ENCODE measurements around the gene ANKRD65.

The ANKRD65 gene

DNA sequence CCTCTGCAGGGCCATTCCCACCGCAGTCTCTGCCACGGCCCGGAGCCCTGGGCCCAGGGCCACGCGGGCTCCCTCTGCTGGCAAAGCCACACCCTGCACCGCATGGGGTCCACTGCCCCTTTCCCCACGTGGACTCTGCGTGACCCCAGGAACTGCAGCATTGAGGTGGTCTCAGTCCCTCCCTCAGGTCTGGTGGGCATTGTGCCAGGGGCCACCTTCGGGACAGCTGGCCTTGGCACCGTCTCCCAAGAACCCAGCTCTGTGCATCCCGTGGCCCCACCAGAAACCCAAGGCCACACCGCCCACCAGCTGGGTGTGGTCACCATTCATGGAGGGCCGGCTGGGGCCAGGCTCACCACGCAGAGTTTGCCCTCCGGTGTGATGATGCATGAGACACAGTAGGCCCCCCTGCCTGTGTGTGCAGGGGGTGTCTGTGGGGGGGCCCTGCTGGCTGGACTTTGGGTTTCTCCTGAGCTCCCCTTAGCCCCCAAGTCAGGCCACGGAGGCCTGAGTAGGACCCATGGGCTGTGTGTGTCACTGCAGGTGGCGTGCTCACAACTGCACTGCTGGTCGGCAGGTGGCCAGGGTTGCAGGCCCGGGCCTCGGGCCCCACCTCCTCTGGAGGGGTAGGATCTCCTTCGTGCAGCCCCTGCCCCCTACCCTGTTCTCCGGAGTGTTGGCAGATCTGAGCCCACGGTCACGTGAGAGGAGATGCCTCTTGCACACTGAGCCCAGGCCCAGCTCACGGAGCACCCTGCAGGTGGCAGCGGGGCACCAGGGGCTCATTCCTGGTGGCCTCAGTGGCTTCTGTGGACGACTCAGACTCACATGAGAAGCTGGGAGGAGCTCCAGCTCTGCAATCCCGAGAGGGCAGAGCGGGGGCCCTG lies 20.2 kb upstream of the ANKRD65 start:
- peak; percentile 55 for DNase-seq

GRCh38 chr1:1440262-1441001 lies 19.4 kb upstream of the ANKRD65 start:
- DNase-seq, result no peak

- no peak for DNase-seq
These were observed 18.6 kb upstream of the ANKRD65 start for GRCh38 chr1:1439546-1440261.

- no peak for DNase-seq
These were observed 17.7 kb upstream of the ANKRD65 start for GRCh38 chr1:1438531-1439381.

GRCh38 chr1:1437904-1438376 lies 16.9 kb upstream of the ANKRD65 start:
- DNase-seq, result no peak

DNA sequence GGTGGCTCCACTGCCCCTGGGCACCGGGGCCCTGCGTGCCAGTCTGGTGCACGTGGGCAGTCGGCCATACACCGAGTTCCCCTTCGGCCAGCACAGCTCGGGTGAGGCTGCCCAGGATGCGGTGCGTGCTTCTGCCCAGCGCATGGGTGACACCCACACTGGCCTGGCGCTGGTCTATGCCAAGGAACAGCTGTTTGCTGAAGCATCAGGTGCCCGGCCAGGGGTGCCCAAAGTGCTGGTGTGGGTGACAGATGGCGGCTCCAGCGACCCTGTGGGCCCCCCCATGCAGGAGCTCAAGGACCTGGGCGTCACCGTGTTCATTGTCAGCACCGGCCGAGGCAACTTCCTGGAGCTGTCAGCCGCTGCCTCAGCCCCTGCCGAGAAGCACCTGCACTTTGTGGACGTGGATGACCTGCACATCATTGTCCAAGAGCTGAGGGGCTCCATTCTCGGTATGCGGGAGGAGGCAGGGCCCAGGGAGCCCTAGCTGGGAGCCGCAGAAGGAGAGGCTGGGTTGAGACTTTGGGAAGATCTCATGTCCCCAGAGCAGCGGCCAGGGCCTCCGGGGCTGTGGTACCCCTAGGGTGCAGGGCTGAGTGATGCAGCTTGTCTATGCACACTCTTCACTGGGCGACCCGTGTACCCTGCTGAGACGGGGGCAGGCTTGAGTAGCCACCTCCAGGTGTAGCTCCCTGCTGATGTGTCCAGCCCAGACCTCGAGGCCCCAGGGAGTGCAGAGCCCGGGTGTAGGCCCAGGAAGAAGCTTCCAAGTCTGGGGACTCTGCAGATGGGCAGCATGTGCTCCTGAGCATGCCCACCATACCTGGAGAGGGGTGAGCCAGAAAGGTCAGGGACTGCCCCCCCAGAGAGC lies 16.2 kb upstream of the ANKRD65 start:
- DNase-seq, result no peak

DNA sequence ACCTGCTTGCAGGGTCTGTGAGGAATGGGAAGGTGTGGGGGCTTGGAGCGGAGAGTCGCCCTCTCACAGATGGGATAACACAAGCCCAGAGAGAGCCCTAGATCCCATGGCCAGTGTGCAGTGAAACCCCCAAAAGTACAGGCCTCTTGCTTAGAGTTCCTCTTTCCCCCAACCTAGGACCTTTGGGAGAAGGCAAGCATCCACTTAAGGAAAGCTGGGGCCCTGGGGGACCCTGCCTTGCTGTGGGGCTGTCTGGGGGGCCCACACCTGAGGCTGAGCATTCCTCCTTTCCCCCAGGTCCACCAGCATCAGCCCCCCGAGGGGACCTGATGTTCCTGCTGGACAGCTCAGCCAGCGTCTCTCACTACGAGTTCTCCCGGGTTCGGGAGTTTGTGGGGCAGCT lies 15.6 kb upstream of the ANKRD65 start:
- DNase-seq, result no peak

DNA sequence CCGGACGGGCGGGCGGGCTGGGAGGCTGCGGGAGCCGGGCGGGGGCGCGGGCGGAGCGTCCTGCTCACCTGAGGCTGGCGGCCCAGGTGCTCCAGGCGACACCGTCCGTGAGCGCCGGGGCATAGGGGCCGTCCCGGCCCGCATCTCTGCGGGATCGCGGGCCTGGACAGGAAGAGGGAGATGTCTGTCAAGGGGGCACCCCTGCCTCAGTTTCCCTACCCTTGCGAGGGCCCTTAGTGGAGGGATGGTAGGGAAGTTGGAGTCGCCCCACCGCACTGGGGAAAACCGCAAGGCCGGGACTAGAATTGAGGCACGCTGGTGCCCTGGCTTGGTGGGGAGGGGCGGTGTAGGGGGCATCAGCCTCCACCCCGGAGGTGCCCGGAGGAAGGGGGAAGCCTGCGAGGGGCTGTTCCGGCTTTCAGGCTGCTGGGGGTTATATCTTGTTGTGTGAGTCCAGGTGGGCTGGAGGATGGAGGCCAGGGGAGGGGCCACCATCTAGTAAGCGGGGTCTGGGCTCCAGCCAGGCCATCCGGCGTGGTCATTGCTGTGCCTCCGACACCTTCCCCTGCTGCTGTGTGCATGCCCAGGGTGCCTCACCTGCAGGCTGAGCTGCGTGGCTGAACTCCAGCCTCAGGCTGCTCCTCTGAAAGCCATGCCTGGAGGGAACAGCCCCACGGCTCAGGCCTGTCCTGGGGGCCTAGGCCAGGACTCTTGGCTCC lies 15.0 kb upstream of the ANKRD65 start:
- DNase-seq, result no peak

GRCh38 chr1:1435106-1435903 lies 14.2 kb upstream of the ANKRD65 start, which contains the start of gene VWA1:
Gene VWA1 (plus strand): TSS chr1:1435690. CDS start chr1:1435749, 59 bp downstream.
- peak; percentile 65 for DNase-seq

DNA sequence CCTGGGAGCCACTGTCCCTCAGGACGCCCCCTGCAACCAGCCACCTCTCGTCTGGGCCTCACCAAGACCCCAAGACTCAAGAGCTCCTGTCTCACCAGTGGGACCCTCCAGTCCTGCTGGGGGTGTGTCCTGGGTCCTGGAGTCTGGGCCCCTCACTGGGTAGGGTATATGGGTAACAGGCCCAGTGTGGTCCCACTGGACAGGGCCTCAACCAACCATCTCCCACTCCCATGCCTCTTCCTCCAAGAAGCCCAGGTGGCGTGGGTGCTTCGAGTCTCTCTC lies 13.7 kb upstream of the ANKRD65 start:
- no peak for DNase-seq

DNA sequence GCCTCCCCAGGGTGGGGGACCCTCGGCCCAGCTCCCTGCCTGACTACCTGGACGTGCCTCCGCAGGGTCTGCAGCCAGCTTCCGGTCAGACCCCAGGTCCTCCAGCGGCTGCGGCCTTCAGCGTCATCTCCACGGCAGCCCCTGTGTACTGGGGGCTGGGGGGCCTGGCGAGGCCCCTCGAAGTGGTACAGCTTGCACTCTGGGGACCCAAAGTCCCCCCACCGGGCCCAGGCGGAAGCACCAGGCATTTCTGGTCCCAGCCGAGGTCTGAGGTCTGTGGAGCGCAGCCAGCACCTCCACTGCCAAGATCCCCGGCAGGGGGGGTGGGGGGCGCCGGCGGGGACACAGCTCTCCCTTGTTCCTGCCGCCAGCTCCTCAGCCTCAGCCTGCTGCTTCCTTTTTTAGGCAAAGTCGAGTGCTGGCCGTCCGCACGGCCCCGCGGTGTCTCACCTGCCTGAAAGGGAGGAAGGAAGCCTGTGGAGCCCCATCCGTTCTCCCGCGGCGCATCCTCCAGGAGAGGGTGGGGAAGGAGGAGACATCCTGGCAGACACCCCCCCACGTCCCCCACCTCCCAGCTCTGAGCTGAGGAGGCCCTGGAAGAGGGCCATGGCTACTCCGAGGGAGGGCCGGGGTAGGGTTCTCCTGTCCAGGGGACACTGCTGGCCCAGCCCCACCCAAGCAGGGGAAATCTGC lies 13.2 kb upstream of the ANKRD65 start:
- no peak for DNase-seq

DNA sequence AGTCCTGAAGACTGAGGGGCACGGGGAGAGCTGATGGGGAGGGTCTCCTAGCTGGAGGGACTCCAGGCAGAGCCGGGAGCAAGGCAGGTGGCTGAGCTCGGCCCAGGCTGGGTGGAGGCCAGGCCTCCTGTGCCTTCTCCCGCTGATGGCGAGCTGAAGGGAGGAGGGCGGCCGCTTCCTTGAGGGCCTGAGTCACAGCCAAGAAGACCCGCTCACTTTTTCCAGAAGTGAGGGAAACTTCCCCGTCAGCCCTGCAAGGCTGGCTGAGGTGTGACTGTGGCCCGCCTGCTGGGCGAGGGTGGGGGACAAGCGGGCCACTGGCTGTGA lies 12.7 kb upstream of the ANKRD65 start:
- peak; percentile 79 for DNase-seq

DNA sequence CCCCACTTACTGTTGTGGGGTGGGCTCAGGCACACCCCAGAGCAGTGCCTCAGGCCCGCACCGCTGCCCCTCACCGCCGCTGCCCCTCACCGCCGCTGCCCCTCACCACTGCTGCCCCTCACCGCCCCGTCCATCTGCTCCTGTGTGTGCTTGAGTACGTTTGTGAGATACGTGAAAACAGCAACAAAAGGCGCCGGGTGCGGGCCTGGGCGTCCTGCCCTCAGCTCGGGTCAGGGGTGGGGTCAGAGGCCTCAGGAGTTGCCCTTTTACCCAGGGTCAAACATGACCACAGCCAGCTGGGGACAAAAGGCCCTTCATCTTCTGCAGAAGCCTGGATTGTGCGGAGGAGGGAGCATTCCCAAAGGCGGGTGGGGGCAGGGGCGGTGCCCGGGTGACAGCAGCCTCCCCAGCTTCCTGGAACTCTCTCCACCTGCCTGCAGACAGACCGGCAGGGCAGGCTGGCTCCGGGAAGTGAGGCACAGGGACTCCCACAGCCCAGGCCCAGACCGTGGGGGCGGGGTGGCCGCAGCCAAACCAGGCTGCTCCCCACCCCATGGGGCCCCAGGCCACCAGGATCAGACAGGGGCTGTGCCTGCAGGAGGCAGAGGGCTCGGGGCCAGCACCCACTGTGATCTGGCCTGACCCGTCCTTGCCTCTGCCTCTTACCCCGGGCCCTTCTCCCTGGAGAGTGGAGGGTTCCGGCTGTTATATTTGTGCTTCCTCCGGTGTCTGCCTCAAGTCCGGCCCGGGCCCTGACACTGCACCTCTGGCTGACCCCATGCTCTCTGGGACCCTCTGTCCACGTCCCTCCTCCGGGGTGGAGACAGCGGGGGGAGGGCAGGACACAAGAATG lies 12.1 kb upstream of the ANKRD65 start:
- DNase-seq, result no peak

DNA sequence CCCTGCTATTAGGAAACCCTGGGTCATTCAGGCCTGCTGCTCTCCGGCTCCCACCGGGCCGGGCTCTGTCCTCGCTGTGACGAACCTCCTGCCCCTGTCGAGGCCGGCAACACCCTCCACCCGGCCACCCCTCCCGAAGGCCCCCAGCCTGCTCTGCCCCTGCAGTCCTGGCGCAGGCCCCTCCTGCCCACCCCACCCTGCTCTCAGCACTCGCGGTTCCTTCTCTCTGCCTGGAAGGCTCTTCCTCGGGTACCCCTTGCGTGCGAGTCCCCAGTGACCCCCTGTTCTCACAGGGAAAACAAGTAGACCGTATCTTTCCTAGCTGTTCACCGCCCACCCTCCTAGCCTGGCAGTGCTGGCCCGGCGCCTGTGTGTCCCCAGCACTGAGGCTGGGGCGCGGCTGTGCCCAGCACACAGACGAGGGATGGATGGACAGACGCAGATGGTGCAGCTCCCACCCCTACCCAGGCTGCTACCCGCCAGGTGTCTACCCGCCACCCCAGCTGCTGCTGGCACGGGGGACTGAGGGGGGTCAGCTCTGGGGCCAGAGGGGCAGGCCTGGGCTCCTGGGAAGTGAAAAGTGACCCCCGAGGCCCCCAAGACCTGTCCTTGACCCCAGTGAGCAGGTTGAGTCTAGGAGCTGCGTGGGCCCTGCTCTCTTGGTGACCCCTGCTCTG lies 11.3 kb upstream of the ANKRD65 start:
- no peak for DNase-seq

GRCh38 chr1:1431845-1432273 lies 10.8 kb upstream of the ANKRD65 start:
- DNase-seq, result no peak

GRCh38 chr1:1430992-1431844 lies 10.1 kb upstream of the ANKRD65 start:
- no peak for DNase-seq

All from stimulated activated CD4-positive, alpha-beta T cell treated with anti-CD3 and anti-CD28 coated beads, Interleukin-1b, Interleukin-23, amount 100 ng/mL, for 48 hours (primary cell).